Fibroblast of villous mesenchyme (primary cell): Measurements from ENCODE around the gene ZNF609. TPM values are rescaled to one million over a fixed set of nuclear protein-coding genes. Genes with fewer than 3 reads are reported as not detected.

Experiments used
- DNase-seq: peaks from one replicate; pipeline ENCODE4 v3.0.0-alpha.2; 2010; ENCODE audit warnings: low read depth
- H3K4me3 ChIP-seq: 2 replicates; pipeline ENCODE4 v1.5.1; 2011; ENCODE audit warnings: low read depth, mild to moderate bottlenecking, low read length
- total RNA-seq: library from RNA; depleted of rRNA; stranded (reverse); fragments of >200 nt; gene quantifications from 2 replicates; pipeline ENCODE4 v1.2.3, GENCODE V29; 2012
- TF ChIP-seq, protein P1 (sequence below): IDR thresholded peaks from 2 replicates; pipeline ENCODE4 v1.5.1; 2012; ENCODE audit warnings: low read depth, mild to moderate bottlenecking, low read length; ENCODE audit not compliant: insufficient read depth

Gene ZNF609
- total RNA-seq, 1 donor: 22.5 TPM

DNA sequence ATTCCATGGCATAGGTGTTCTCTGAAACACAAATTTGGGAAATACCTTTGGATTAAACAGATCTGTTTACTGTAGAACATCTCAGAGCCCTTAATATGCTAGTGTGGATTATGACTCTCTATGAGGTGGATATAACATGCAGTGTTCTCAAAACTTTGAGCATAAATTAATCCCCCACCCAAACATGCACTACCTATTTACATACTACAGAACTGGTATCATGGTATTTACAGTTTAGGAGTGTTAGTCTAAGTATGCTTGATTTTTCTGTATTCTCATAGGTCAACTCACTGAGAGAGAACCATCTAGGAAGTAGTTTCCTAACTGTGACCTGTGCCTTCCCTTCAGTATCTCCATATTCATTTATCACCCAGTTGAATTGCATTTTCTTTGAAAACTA is 30.9 kb upstream of the ZNF609 start:
- DNase-seq: no peak
- TF ChIP-seq, protein P1, sequence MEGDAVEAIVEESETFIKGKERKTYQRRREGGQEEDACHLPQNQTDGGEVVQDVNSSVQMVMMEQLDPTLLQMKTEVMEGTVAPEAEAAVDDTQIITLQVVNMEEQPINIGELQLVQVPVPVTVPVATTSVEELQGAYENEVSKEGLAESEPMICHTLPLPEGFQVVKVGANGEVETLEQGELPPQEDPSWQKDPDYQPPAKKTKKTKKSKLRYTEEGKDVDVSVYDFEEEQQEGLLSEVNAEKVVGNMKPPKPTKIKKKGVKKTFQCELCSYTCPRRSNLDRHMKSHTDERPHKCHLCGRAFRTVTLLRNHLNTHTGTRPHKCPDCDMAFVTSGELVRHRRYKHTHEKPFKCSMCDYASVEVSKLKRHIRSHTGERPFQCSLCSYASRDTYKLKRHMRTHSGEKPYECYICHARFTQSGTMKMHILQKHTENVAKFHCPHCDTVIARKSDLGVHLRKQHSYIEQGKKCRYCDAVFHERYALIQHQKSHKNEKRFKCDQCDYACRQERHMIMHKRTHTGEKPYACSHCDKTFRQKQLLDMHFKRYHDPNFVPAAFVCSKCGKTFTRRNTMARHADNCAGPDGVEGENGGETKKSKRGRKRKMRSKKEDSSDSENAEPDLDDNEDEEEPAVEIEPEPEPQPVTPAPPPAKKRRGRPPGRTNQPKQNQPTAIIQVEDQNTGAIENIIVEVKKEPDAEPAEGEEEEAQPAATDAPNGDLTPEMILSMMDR: no peak

DNA sequence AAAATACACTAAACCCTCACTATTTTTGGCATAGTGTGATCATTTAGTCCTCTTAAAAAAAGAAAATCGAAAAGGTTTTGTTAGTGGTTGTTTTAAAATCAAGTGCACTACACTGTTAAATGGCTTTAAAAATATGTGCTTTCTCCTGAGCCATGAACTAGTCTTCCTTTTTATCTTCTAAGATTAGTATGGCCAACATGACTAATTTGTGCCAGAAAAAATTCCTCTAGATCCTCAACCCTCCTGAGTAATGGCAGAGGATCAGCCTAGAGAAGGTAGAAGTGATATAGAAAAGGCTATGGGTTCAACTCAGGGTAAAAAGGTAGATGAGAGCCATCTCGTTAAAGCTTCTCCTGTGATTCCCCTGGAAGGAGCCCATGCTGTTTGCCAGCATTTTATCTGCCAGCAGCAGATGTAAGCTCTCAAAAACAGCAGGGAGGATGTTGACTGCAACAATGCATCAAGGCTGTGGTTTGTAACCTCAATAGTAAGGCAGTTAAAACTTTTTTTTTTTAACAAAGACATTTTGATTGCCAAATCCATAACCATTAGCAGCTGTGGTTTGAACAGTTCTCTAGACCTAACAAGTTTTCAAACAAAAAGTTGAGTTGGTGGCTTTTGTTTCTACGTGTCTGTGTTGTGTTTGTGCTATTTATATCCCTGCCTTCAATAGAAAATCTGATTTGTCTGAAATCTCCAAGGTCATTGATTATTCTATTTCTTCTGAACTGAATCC is 30.2 kb upstream of the ZNF609 start:
- no peak overlapping the region for H3K4me3 ChIP-seq
- DNase-seq: peak; percentile 93
- TF ChIP-seq, protein P1: no peak

More for the DNA sequence above, 30.9 kb upstream of the ZNF609 start:
- H3K4me3 ChIP-seq: no peak overlapping the region

DNA sequence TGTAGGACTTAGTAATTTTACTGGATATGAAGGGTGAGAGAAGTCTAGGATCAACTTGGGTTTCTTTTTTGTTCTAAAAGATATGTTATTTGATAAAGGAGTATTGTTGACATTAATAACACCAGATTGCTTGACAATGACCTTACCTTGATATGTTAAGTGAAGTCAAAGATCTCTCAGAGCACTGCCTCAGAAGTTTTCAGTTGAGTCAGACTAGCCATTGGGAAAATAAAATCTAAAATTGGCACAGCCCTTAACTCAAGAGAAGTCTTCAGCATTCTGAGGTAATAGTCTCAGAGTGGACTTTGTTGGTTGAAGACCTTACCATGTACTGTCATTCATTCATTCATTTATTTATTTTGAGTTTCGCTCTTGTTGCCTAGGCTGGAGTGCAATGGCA is 22.4 kb upstream of the ZNF609 start:
- TF ChIP-seq, protein P1: no peak
- H3K4me3 ChIP-seq: no peak overlapping the region

DNA sequence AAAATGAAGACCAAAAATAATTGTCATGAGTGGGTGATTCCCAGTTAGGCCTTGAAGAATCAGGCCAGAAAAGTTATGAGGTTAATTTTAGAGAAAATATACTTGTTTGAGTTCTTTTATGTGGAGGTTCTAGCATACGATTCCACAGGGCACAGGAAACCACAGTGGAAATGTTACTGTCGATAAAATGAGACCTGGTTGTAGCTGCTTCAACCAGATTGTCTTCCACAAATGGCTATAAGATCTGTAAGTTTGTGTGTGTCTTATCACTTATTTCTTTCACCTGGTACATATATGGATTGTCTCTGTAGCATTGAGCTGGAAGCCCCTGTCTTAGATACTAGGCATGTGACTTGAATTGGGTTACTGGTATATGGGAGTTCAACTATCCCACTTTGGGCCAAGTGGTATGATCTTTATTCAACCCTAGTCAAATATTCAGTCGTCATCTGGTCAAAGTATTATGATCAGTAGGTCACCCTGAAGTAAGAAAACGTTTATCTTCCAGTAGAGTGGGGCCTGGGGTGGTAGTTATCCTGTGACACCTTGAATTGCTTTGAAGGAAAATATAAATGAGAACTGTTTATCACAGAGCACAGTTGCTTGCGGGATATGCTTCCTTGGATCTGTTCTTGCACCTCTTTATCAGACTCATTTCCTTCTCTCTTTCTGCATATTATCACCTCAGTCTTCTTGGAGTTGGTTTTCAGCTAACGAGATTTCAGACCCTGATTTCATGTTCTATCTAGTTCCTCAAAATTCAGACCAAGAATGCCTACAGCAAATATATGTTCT is 21.5 kb upstream of the ZNF609 start:
- no peak overlapping the region for H3K4me3 ChIP-seq
- TF ChIP-seq, protein P1: no peak
- no peak for DNase-seq

More for the DNA sequence above, 22.4 kb upstream of the ZNF609 start:
- no peak for DNase-seq

DNA sequence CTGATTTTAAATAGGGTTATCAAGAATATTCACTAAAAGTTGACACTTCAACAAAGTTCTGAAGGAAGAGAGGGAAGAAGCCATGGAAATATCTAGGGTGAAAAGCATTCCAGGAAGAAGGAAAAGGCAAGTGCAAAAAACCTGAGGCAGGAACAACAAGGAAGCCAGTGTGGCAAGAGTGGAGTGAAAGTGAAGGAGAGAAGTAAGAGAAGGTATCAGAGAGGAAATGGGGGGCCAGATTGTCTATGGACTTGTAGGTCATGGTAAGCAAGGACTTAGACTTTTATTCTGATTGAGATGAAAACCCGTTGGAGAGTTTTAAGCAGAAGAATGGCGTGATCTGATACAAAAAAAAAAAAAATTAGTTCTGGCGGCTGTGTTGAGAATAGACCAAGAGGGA is 18.5 kb upstream of the ZNF609 start:
- TF ChIP-seq, protein P1: no peak
- DNase-seq: no peak

DNA sequence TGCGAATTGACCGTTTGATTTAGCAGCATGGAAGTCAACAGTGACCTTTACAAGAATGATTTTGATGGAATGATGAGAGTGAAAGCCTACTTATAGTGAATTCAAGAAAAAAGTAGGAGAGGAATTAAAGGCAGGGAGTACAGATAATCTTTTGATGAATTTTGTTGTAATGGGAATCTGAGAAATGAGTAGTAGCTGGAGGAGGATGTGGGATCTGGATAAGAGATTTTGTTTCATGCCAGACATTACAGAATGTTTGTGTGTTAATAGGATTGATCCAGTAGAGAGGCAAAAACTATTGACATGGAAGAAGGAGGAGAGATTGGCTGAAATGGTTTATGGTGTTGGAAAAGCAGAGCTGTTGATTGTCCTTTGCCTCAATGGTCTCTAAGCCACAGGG is 17.4 kb upstream of the ZNF609 start:
- TF ChIP-seq, protein P1: no peak
- DNase-seq: no peak
- no peak overlapping the region for H3K4me3 ChIP-seq

More for the DNA sequence above, 18.5 kb upstream of the ZNF609 start:
- H3K4me3 ChIP-seq: no peak overlapping the region
